Stomach (tissue), 9 donors: ENCODE measurements around the gene TNRC6A. TPM values are rescaled to one million over a fixed set of nuclear protein-coding genes. Genes with fewer than 3 reads are reported as not detected.

ENCODE experiments used
- DNase-seq, 2 donors: peaks; one replicate each; pipeline versions ENCODE4 v3.0.0 to v3.0.0-alpha.2; 2013 to 2019
- H3K27ac ChIP-seq, 5 donors: fragments of 200-600 bp in 4 of 5; sonication (generic) in 4 of 5; one replicate each; pipeline ENCODE4 v1.5.1; 2013 to 2019; ENCODE audit warnings: mild to moderate bottlenecking in 1 of 5, moderate library complexity in 1 of 5
- H3K27me3 ChIP-seq, 3 donors: fragments of 200-600 bp; sonication (generic); one replicate each; pipeline ENCODE4 v1.5.1; 2017 to 2019; ENCODE audit warnings: mixed run types in 1 of 3
- H3K36me3 ChIP-seq, 4 donors: fragments of 200-600 bp; sonication (generic); 1 replicate in 3 of 4; 2 replicates in 1 of 4; pipeline ENCODE4 v1.5.1; 2016 to 2019
- H3K4me1 ChIP-seq, 4 donors: fragments of 200-600 bp; sonication (generic); one replicate each; pipeline ENCODE4 v1.5.1; 2016 to 2019
- H3K4me3 ChIP-seq, 4 donors: fragments of 200-600 bp; sonication (generic) in 3 of 4; one replicate each; pipeline ENCODE4 v1.5.1; 2016 to 2019; ENCODE audit warnings: mild to moderate bottlenecking in 1 of 4
- H3K9me3 ChIP-seq, 4 donors: fragments of 200-600 bp; sonication (generic); one replicate each; pipeline ENCODE4 v1.5.1; 2016 to 2019
- CTCF ChIP-seq, 7 experiments: fragments of 450-650 bp in 4 of 7; fragments of 200-600 bp in 3 of 7; sonication (generic) in 3 of 7; IDR thresholded peaks; one replicate each; pipeline ENCODE4 v1.5.1; 2016 to 2019; ENCODE audit warnings: antibody characterized with exemption in 7 of 7, control low read depth in 2 of 7, mild to moderate bottlenecking in 1 of 7
- EP300 ChIP-seq: sonication (generic); formaldehyde crosslinking; IDR thresholded peaks from one replicate; pipeline ENCODE4 v1.6.1; 2017; ENCODE audit warnings: antibody characterized with exemption
- POLR2A ChIP-seq, 4 donors: fragments of 450-650 bp; IDR thresholded peaks; one replicate each; pipeline ENCODE4 v1.6.1; 2016; ENCODE audit warnings: antibody characterized with exemption in 4 of 4, control low read depth in 2 of 4, mild to moderate bottlenecking in 1 of 4, moderate library complexity in 1 of 4
- POLR2AphosphoS5 ChIP-seq, 3 donors: sonication (generic); formaldehyde crosslinking; IDR thresholded peaks; one replicate each; pipeline ENCODE4 v1.6.1; 2016; ENCODE audit warnings: antibody characterized with exemption in 3 of 3
- WGBS, 5 donors: extraction: QIAGEN DNeasy Blood & Tissue Kit in 3 of 5; methylation state at CpG; one replicate each; pipeline versions ENCODE4 v1.1.5 to v1.1.7; 2013 to 2018; 5-methylcytosine and 5-hydroxymethylcytosine counted together
- intact Hi-C: fragments of 100-400 bp; cut with DNase I; formaldehyde crosslinking; loops from one replicate; pipeline ENCODE4 v1.15.1; 2023; ENCODE audit warnings: low total_unique reads
- polyA plus RNA-seq, 3 donors: library from polyadenylated mRNA; stranded (reverse); fragments of 200-250 nt; gene quantifications; one replicate each; pipeline ENCODE4 v1.2.3, GENCODE V29; 2013
- total RNA-seq, 5 donors: library from RNA; depleted of rRNA; stranded (reverse); fragments of >200 nt; gene quantifications; one replicate each; pipeline versions ENCODE4 v1.1.0 to v1.2.3, GENCODE V29; 2014 to 2016
- donor health status: healthy with polysubstance abuse.
- donor health status: Bipolar disorder and iron deficiency.
- donor health status: healthy.

TNRC6A gene
- total and polyA plus RNA-seq, 8 donors = 6.8 to 59.6 (median 41.3) TPM

- 89 to 97% (median 95%) methylated on average over 9 of the region's 9 CpGs for WGBS, 5 donors
- intact Hi-C loops = no loop called here
- no peak for TF ChIP-seq POLR2AphosphoS5 (IDR thresholded peaks at IDR 0.05)
- no peak for TF ChIP-seq CTCF (IDR thresholded peaks at IDR 0.05)
- TF ChIP-seq EP300 = no peak
- no peak for TF ChIP-seq POLR2A (IDR thresholded peaks at IDR 0.05)
- no peaks in the 10 kb centered on the region for H3K4me1 ChIP-seq
- no peaks in the 10 kb centered on the region for H3K27me3 ChIP-seq
- H3K9me3 ChIP-seq = no peaks in the 10 kb centered on the region
- no peak for DNase-seq
- no peak overlapping the region for H3K27ac ChIP-seq
- H3K36me3 ChIP-seq = peaks cover 49 to 75% (median 72%) of the 10 kb centered on the region in 4 donors
- no peak overlapping the region for H3K4me3 ChIP-seq
These were observed 97.5 kb downstream of the TNRC6A start for GRCh38 chr16:24826817-24827566.

GRCh38 chr16:24829153-24829552, 99.7 kb downstream of the TNRC6A start:
- no peak for DNase-seq
- WGBS, 5 donors = 22 to 45% (median 36%) methylated on average over 5 of the region's 5 CpGs
- Histone ChIP-seq H3K36me3 (peaks cover 27 to 58% (median 53%) of the 10 kb centered on the region in 4 donors), H3K27ac (no peak overlapping the region), H3K4me3 (no peak overlapping the region), H3K9me3 (no peaks in the 10 kb centered on the region), H3K27me3 (no peaks in the 10 kb centered on the region), H3K4me1 (no peaks in the 10 kb centered on the region)
- intact Hi-C loops = no loop called here
- TF ChIP-seq CTCF (IDR thresholded peaks at IDR 0.05) = no peak
- no peak for TF ChIP-seq POLR2AphosphoS5 (IDR thresholded peaks at IDR 0.05)

- no peak for TF ChIP-seq POLR2A (IDR thresholded peaks at IDR 0.05)
- TF ChIP-seq EP300 = no peak
- TF ChIP-seq CTCF (IDR thresholded peaks at IDR 0.05) = no peak
- TF ChIP-seq POLR2AphosphoS5 (IDR thresholded peaks at IDR 0.05) = no peak
- intact Hi-C loops = no loop called here
- no peak overlapping the region for H3K27ac ChIP-seq
- 87 to 97% (median 93%) methylated on average over 6 of the region's 6 CpGs for WGBS, 5 donors
- peaks cover 0 to 2% (median 1%) of the 10 kb centered on the region in 4 donors for H3K4me1 ChIP-seq
- H3K4me3 ChIP-seq = no peak overlapping the region
- no peaks in the 10 kb centered on the region for H3K9me3 ChIP-seq
- no peak for DNase-seq
- H3K27me3 ChIP-seq = no peaks in the 10 kb centered on the region
- H3K36me3 ChIP-seq = peaks cover 3 to 29% (median 16%) of the 10 kb centered on the region in 4 donors
These were observed 103.9 kb downstream of the TNRC6A start for GRCh38 chr16:24833352-24833751.

- intact Hi-C loops = no loop called here
- no peaks in the 10 kb centered on the region for H3K9me3 ChIP-seq
- WGBS, 5 donors = 53 to 61% (median 54%) methylated on average over 7 of the region's 7 CpGs
- peak; percentile 60 to 84 for DNase-seq
- no peaks in the 10 kb centered on the region for H3K27me3 ChIP-seq
- TF ChIP-seq EP300 (no peak), CTCF (IDR thresholded peaks at IDR 0.05) (peak in 4 of 7 experiments; percentile 16 to 51 (median 34)), POLR2AphosphoS5 (IDR thresholded peaks at IDR 0.05) (peak in 1 of 3 donors; percentile 52), POLR2A (IDR thresholded peaks at IDR 0.05) (no peak)
- H3K4me1 ChIP-seq = peaks cover 8 to 15% (median 14%) of the 10 kb centered on the region in 4 donors
- H3K36me3 ChIP-seq = peaks cover 0 to 18% (median 8%) of the 10 kb centered on the region in 4 donors
- H3K27ac ChIP-seq = no peak overlapping the region
- H3K4me3 ChIP-seq = no peak overlapping the region
These were observed 105.2 kb downstream of the TNRC6A start for GRCh38 chr16:24834459-24835335.
